PC-3 (cell line): ENCODE measurements around the gene ATP12A. TPM values are rescaled to one million over a fixed set of nuclear protein-coding genes. Genes with fewer than 3 reads are reported as not detected.

Source experiments
- ATAC-seq: fragments of 200-7000 bp; cut with Tn5 transposase; 2 replicates; pipeline ENCODE4 v1.9.1; 2020; ENCODE audit warnings: mild to moderate bottlenecking, moderate library complexity
- BruUV-seq: library from RNA; stranded (reverse); fragments of 400-500 nt; replicated peaks from 2 replicates; lab custom pipeline; 2021; lab: Mats Ljungman, UMichigan
- CTCF ChIA-PET: fragments of 300-600 bp; sonication (Branson Sonifier 250); formaldehyde crosslinking; loops from one replicate; lab custom pipeline; 2022; ENCODE audit warnings: antibody characterized with exemption; lab: Charles Lee
- POLR2A ChIA-PET: fragments of 300-600 bp; sonication (Branson Sonifier 250); formaldehyde crosslinking; loops from one replicate; lab custom pipeline; 2022; ENCODE audit warnings: antibody characterized with exemption; ENCODE audit not compliant: unreplicated experiment; lab: Charles Lee
- DNase-seq: peaks from one replicate; pipeline ENCODE4 v3.0.0-alpha.2; 2015
- H2AFZ ChIP-seq: fragments of 300-600 bp; sonication (generic); 2 replicates; pipeline ENCODE4 v1.6.0; 2016; ENCODE audit warnings: antibody characterized with exemption, low read length
- H3F3A ChIP-seq: fragments of 300-600 bp; sonication (generic); one replicate; pipeline ENCODE4 v1.6.0; 2017; ENCODE audit warnings: antibody characterized with exemption, low read length, control low read depth, mild to moderate bottlenecking; ENCODE audit not compliant: unreplicated experiment
- H3K27ac ChIP-seq: fragments of 300-600 bp; sonication (generic); 2 replicates; pipeline ENCODE4 v1.5.1; 2016; ENCODE audit warnings: mild to moderate bottlenecking, low read length
- H3K27me3 ChIP-seq: fragments of 300-600 bp; sonication (generic); 2 replicates; pipeline ENCODE4 v1.6.1; 2016; ENCODE audit warnings: low read length, mixed read lengths
- H3K36me3 ChIP-seq: fragments of 300-600 bp; sonication (generic); 2 replicates; pipeline ENCODE4 v1.6.1; 2016; ENCODE audit warnings: low read depth, mixed run types, low read length, mixed read lengths
- H3K4me1 ChIP-seq: fragments of 300-600 bp; sonication (generic); 2 replicates; pipeline ENCODE4 v1.5.1; 2016; ENCODE audit warnings: low read length; ENCODE audit not compliant: insufficient read depth
- H3K4me2 ChIP-seq: fragments of 300-600 bp; sonication (generic); 2 replicates; pipeline ENCODE4 v1.6.0; 2016; ENCODE audit warnings: low read length
- H3K4me3 ChIP-seq: fragments of 300-600 bp; sonication (generic); 2 replicates; pipeline ENCODE4 v1.5.1; 2016; ENCODE audit warnings: mild to moderate bottlenecking, low read length, mixed read lengths
- H3K79me2 ChIP-seq: fragments of 300-600 bp; sonication (generic); 2 replicates; pipeline ENCODE4 v1.6.1; 2017; ENCODE audit warnings: low read length, mixed read lengths
- H3K9ac ChIP-seq: fragments of 300-600 bp; sonication (generic); 2 replicates; pipeline ENCODE4 v1.6.0; 2016; ENCODE audit warnings: mild to moderate bottlenecking, low read length
- H3K9me2 ChIP-seq: fragments of 300-600 bp; sonication (generic); replicated peaks from 2 replicates; pipeline ENCODE4 v1.6.1; 2016; ENCODE audit warnings: mixed run types, low read length, mixed read lengths
- H3K9me3 ChIP-seq: fragments of 300-600 bp; sonication (generic); 2 replicates; pipeline ENCODE4 v1.6.1; 2016; ENCODE audit warnings: low read length, mixed read lengths
- H4K20me1 ChIP-seq: fragments of 300-600 bp; sonication (generic); 2 replicates; pipeline ENCODE4 v1.6.1; 2016; ENCODE audit warnings: low read length, mixed read lengths
- CTCF ChIP-seq: fragments of 300-600 bp; sonication (generic); conservative IDR thresholded peaks from 2 replicates; pipeline ENCODE4 v1.5.1; 2017; ENCODE audit warnings: antibody characterized with exemption, low read depth, mild to moderate bottlenecking, low read length
- EZH2 ChIP-seq: fragments of 300-600 bp; sonication (generic); IDR thresholded peaks from one replicate; pipeline ENCODE4 v1.6.1; 2017; ENCODE audit warnings: antibody characterized with exemption, mild to moderate bottlenecking, low read length; ENCODE audit not compliant: unreplicated experiment
- EZH2phosphoT487 ChIP-seq: fragments of 300-600 bp; sonication (generic); IDR thresholded peaks from 2 replicates; pipeline ENCODE4 v1.6.1; 2018; ENCODE audit warnings: mild to moderate bottlenecking, antibody characterized with exemption, low read length, borderline replicate concordance
- intact Hi-C: fragments of 100-400 bp; cut with micrococcal nuclease; formaldehyde crosslinking; loops from 2 replicates; pipeline ENCODE4 v1.9.0; 2023
- total RNA-seq: library from RNA; depleted of rRNA; stranded (reverse); fragments of >200 nt; gene quantifications from 2 replicates; pipeline ENCODE4 v1.2.3, GENCODE V29; 2014

The ATP12A gene
- total RNA-seq, 1 experiment from 2014 or later = 0.11 TPM

- no TSS peak for BruUV-seq
- intact Hi-C loops = no loop called here
- ATAC-seq = no peak
Observed at GRCh38 chr13:24683351-24683750, 3.1 kb downstream of the ATP12A start.

GRCh38 chr13:24683838-24684599 is 3.8 kb downstream of the ATP12A start:
- CTCF ChIA-PET = interaction anchor here (0.6 kb wide), 1 partner anchor 284 kb away, joined by 7 read pairs; no protein-coding TSS in a partner anchor
- TF ChIP-seq EZH2phosphoT487 = no peak
- no peak for TF ChIP-seq EZH2
- peak; percentile 78 for TF ChIP-seq CTCF
- Histone ChIP-seq H3K9me2 (no peaks in the 10 kb centered on the region), H3K27ac (no peak overlapping the region), H3K4me2 (no peak overlapping the region), H4K20me1 (no peaks in the 10 kb centered on the region), H3K4me3 (no peak overlapping the region), H3K79me2 (no peaks in the 10 kb centered on the region), H3K4me1 (no peaks in the 10 kb centered on the region), H3K27me3 (peaks cover 26% of the 10 kb centered on the region), H3K36me3 (no peaks in the 10 kb centered on the region), H3K9ac (no peak overlapping the region), H2AFZ (no peak overlapping the region), H3F3A (no peaks in the 10 kb centered on the region), H3K9me3 (no peaks in the 10 kb centered on the region)
- intact Hi-C loops = no loop called here
- BruUV-seq = no TSS peak
- DNase-seq (peak; percentile 52), ATAC-seq (peak; percentile 89)
- POLR2A ChIA-PET = no interaction called here

More at GRCh38 chr13:24683351-24683750, 3.1 kb downstream of the ATP12A start:
- no peak overlapping the region for H3K27ac ChIP-seq
- H3K4me1 ChIP-seq = no peaks in the 10 kb centered on the region
- no peak overlapping the region for H3K4me3 ChIP-seq
- H3K9ac ChIP-seq = no peak overlapping the region
- H3K27me3 ChIP-seq = peaks cover 21% of the 10 kb centered on the region
- POLR2A ChIA-PET = no interaction called here
- H3K9me3 ChIP-seq = no peaks in the 10 kb centered on the region
- TF ChIP-seq EZH2 (no peak), EZH2phosphoT487 (no peak), CTCF (no peak)
- H3K4me2 ChIP-seq = no peak overlapping the region
- CTCF ChIA-PET = no interaction called here
- no peaks in the 10 kb centered on the region for H3K79me2 ChIP-seq
- no peaks in the 10 kb centered on the region for H3K36me3 ChIP-seq
- DNase-seq = no peak
- H3K9me2 ChIP-seq = no peaks in the 10 kb centered on the region
- no peaks in the 10 kb centered on the region for H3F3A ChIP-seq
- H2AFZ ChIP-seq = no peak overlapping the region
- H4K20me1 ChIP-seq = no peaks in the 10 kb centered on the region

GRCh38 chr13:24684600-24684998 is 4.4 kb downstream of the ATP12A start:
- Histone ChIP-seq H3K79me2 (no peaks in the 10 kb centered on the region), H3K27ac (no peak overlapping the region), H3K4me3 (no peak overlapping the region), H3K9me3 (no peaks in the 10 kb centered on the region), H3K4me1 (no peaks in the 10 kb centered on the region), H3K27me3 (peaks cover 26% of the 10 kb centered on the region), H3K4me2 (no peak overlapping the region), H3K36me3 (no peaks in the 10 kb centered on the region), H4K20me1 (no peaks in the 10 kb centered on the region), H2AFZ (no peak overlapping the region), H3K9ac (no peak overlapping the region), H3K9me2 (no peaks in the 10 kb centered on the region), H3F3A (no peaks in the 10 kb centered on the region)
- BruUV-seq = no TSS peak
- TF ChIP-seq EZH2phosphoT487 (no peak), CTCF (no peak), EZH2 (no peak)
- intact Hi-C loops = no loop called here
- POLR2A ChIA-PET = interaction anchor here (0.6 kb wide), 1 partner anchor 45 kb away, joined by 31 read pairs; no protein-coding TSS in a partner anchor
- ATAC-seq = no peak
- CTCF ChIA-PET = interaction anchor here (0.6 kb wide), 1 partner anchor 284 kb away, joined by 7 read pairs; no protein-coding TSS in a partner anchor
- no peak for DNase-seq
